GM15510 (cell line): Measurements from ENCODE around the gene IQCM.

Source experiments
- POLR2A ChIP-seq: IDR thresholded peaks from 3 replicates; pipeline ENCODE4 v1.6.1; 2011; ENCODE audit warnings: borderline replicate concordance; ENCODE audit not compliant: insufficient read length; ENCODE audit errors: extremely low read depth

Gene IQCM

GRCh38 chr4:149790172-149790907 lies 25.3 kb downstream of the IQCM start:
- no peak for TF ChIP-seq POLR2A

- TF ChIP-seq POLR2A = no peak
These were observed 27.3 kb downstream of the IQCM start for GRCh38 chr4:149788300-149788699.

GRCh38 chr4:149785696-149786431 lies 29.8 kb downstream of the IQCM start:
- TF ChIP-seq POLR2A = no peak

GRCh38 chr4:149784018-149784417 lies 31.6 kb downstream of the IQCM start:
- no peak for TF ChIP-seq POLR2A

GRCh38 chr4:149781150-149781549 lies 34.5 kb downstream of the IQCM start:
- no peak for TF ChIP-seq POLR2A

- TF ChIP-seq POLR2A = no peak
These were observed 47.2 kb downstream of the IQCM start for GRCh38 chr4:149768477-149768876.

- no peak for TF ChIP-seq POLR2A
These were observed 49.5 kb downstream of the IQCM start for GRCh38 chr4:149766135-149766534.

GRCh38 chr4:149765630-149766029 lies 50.0 kb downstream of the IQCM start:
- no peak for TF ChIP-seq POLR2A

GRCh38 chr4:149755969-149756368 lies 59.7 kb downstream of the IQCM start:
- TF ChIP-seq POLR2A = no peak

GRCh38 chr4:149754526-149754925 lies 61.1 kb downstream of the IQCM start:
- no peak for TF ChIP-seq POLR2A

GRCh38 chr4:149752729-149753128 lies 62.9 kb downstream of the IQCM start:
- TF ChIP-seq POLR2A = no peak

- no peak for TF ChIP-seq POLR2A
These were observed 64.5 kb downstream of the IQCM start for GRCh38 chr4:149751174-149751573.

GRCh38 chr4:149749784-149750183 lies 65.9 kb downstream of the IQCM start:
- TF ChIP-seq POLR2A = no peak

- no peak for TF ChIP-seq POLR2A
These were observed 68.0 kb downstream of the IQCM start for GRCh38 chr4:149747646-149748045.

- no peak for TF ChIP-seq POLR2A
These were observed 69.4 kb downstream of the IQCM start for GRCh38 chr4:149746276-149746675.
